Caco-2 (cell line): ENCODE results near the gene LYZL4. TPM values are rescaled to one million over a fixed set of nuclear protein-coding genes. Genes with fewer than 3 reads are reported as not detected.

Experiments used
- BruUV-seq: library from RNA; stranded (reverse); fragments of 400-500 nt; replicated peaks from 2 replicates; lab custom pipeline; 2021; lab: Mats Ljungman, UMichigan
- CTCF ChIA-PET: fragments of 300-600 bp; sonication (Branson Sonifier 250); formaldehyde crosslinking; loops from one replicate; lab custom pipeline; 2022; ENCODE audit warnings: antibody characterized with exemption; lab: Charles Lee
- POLR2A ChIA-PET: fragments of 300-600 bp; sonication (Branson Sonifier 250); formaldehyde crosslinking; loops from one replicate; lab custom pipeline; 2022; ENCODE audit warnings: antibody characterized with exemption; lab: Charles Lee
- DNase-seq, 2 experiments: peaks; one replicate each; pipeline versions ENCODE4 v3.0.0 to v3.0.0-alpha.2; 2020 to 2022
- H3K27me3 ChIP-seq: replicated peaks from 2 replicates; pipeline ENCODE4 v1.6.0; 2011; ENCODE audit warnings: low read length; ENCODE audit not compliant: control insufficient read depth, insufficient read depth
- H3K36me3 ChIP-seq: 2 replicates; pipeline ENCODE4 v1.5.1; 2011; ENCODE audit warnings: low read length; ENCODE audit not compliant: control insufficient read depth, insufficient read depth
- H3K4me1 ChIP-seq: fragments of 250-450 bp; sonication (Bioruptor Pico); 2 replicates; pipeline ENCODE4 v1.5.1; 2020; ENCODE audit warnings: mild to moderate bottlenecking
- H3K4me3 ChIP-seq: 2 replicates; pipeline ENCODE4 v1.5.1; 2011; ENCODE audit warnings: low read depth, mild to moderate bottlenecking, control low read depth, low read length
- H3K9me3 ChIP-seq: fragments of 250-450 bp; sonication (Bioruptor Pico); 2 replicates; pipeline ENCODE4 v1.5.1; 2020; ENCODE audit warnings: mild to moderate bottlenecking, moderate library complexity
- H3K27ac Mint-ChIP-seq: one replicate; pipeline ENCODE4 v1.8.0; 2022; ENCODE audit warnings: mixed read lengths; ENCODE audit not compliant: unreplicated experiment
- H3K27me3 Mint-ChIP-seq: one replicate; pipeline ENCODE4 v1.8.0; 2022; ENCODE audit warnings: mixed read lengths; ENCODE audit not compliant: insufficient read depth, unreplicated experiment
- H3K36me3 Mint-ChIP-seq: one replicate; pipeline ENCODE4 v1.8.0; 2022; ENCODE audit warnings: mild to moderate bottlenecking, mixed read lengths; ENCODE audit not compliant: insufficient read depth, unreplicated experiment
- H3K4me1 Mint-ChIP-seq: one replicate; pipeline ENCODE4 v1.8.0; 2022; ENCODE audit warnings: low read depth, mixed read lengths; ENCODE audit not compliant: unreplicated experiment
- H3K4me3 Mint-ChIP-seq: one replicate; pipeline ENCODE4 v1.8.0; 2022; ENCODE audit warnings: mild to moderate bottlenecking, moderate library complexity, mixed read lengths; ENCODE audit not compliant: unreplicated experiment
- H3K9me3 Mint-ChIP-seq: one replicate; pipeline ENCODE4 v1.8.0; 2022; ENCODE audit warnings: mixed read lengths; ENCODE audit not compliant: unreplicated experiment
- CTCF ChIP-seq, 2 experiments: fragments of 200-600 bp in 1 of 2; IDR thresholded peaks; 1 replicate in 1 of 2; 2 replicates in 1 of 2; pipeline versions ENCODE4 v1.5.1 to v1.8.0; 2011 to 2022; ENCODE audit warnings: antibody characterized with exemption in 1 of 2, control low read depth in 1 of 2, inconsistent platforms in 1 of 2, low read depth in 1 of 2, low read length in 1 of 2, mild to moderate bottlenecking in 1 of 2, moderate library complexity in 1 of 2; ENCODE audit not compliant: insufficient read depth in 1 of 2, severe bottlenecking in 1 of 2, unreplicated experiment in 1 of 2
- intact Hi-C: fragments of 100-400 bp; cut with micrococcal nuclease; formaldehyde crosslinking; loops from one replicate; pipeline ENCODE4 v1.10.0; 2022; ENCODE audit not compliant: unreplicated experiment
- total RNA-seq: library from RNA; stranded (reverse); gene quantifications from 2 replicates; pipeline ENCODE4 v1.2.3, GENCODE V29; 2022

LYZL4 gene
- total RNA-seq, 1 experiment from 2014 or later = not detected

GRCh38 chr3:42357335-42357734, 53.1 kb downstream of the LYZL4 start:
- H3K36me3 ChIP-seq = no peaks in the 10 kb centered on the region
- Mint-ChIP-seq H3K36me3 (no peaks in the 10 kb centered on the region), H3K4me1 (no peaks in the 10 kb centered on the region), H3K27ac (no peak overlapping the region), H3K9me3 (no peaks in the 10 kb centered on the region), H3K4me3 (no peak overlapping the region), H3K27me3 (peaks cover 7% of the 10 kb centered on the region)
- H3K27me3 ChIP-seq = no peaks in the 10 kb centered on the region; the same call in 1 of the 2 replicates
- H3K9me3 ChIP-seq = no peaks in the 10 kb centered on the region
- no peaks in the 10 kb centered on the region for H3K4me1 ChIP-seq
- no peak for DNase-seq
- CTCF ChIA-PET = no interaction called here
- BruUV-seq = no TSS peak
- intact Hi-C loops = no loop called here
- no peak overlapping the region for H3K4me3 ChIP-seq
- POLR2A ChIA-PET = no interaction called here
- TF ChIP-seq CTCF (IDR thresholded peaks at IDR 0.05; ENCODE audit: insufficient read depth in 1 of 2, low read depth in 1 of 2, low read length in 1 of 2, severe bottlenecking in 1 of 2, unreplicated experiment in 1 of 2) = no peak

GRCh38 chr3:42355612-42356011, 54.8 kb downstream of the LYZL4 start:
- Histone ChIP-seq H3K9me3 (no peaks in the 10 kb centered on the region), H3K27me3 (no peaks in the 10 kb centered on the region; the same call in 1 of the 2 replicates), H3K36me3 (no peaks in the 10 kb centered on the region), H3K4me1 (no peaks in the 10 kb centered on the region), H3K4me3 (no peak overlapping the region)
- no TSS peak for BruUV-seq
- TF ChIP-seq CTCF (IDR thresholded peaks at IDR 0.05; ENCODE audit: insufficient read depth in 1 of 2, low read depth in 1 of 2, low read length in 1 of 2, severe bottlenecking in 1 of 2, unreplicated experiment in 1 of 2) = no peak
- CTCF ChIA-PET = no interaction called here
- H3K4me1 Mint-ChIP-seq = no peaks in the 10 kb centered on the region
- POLR2A ChIA-PET = no interaction called here
- no peak overlapping the region for H3K4me3 Mint-ChIP-seq
- no peaks in the 10 kb centered on the region for H3K36me3 Mint-ChIP-seq
- no peak overlapping the region for H3K27ac Mint-ChIP-seq
- intact Hi-C loops = no loop called here
- peaks cover 3% of the 10 kb centered on the region for H3K27me3 Mint-ChIP-seq
- no peaks in the 10 kb centered on the region for H3K9me3 Mint-ChIP-seq
- DNase-seq = no peak

GRCh38 chr3:42353631-42354030, 56.8 kb downstream of the LYZL4 start:
- ChIA-PET POLR2A (no interaction called here), CTCF (no interaction called here)
- Histone ChIP-seq H3K4me1 (peaks cover 4% of the 10 kb centered on the region; the same call in 1 of the 2 replicates), H3K27me3 (no peaks in the 10 kb centered on the region; the same call in 1 of the 2 replicates), H3K36me3 (no peaks in the 10 kb centered on the region), H3K9me3 (no peaks in the 10 kb centered on the region), H3K4me3 (no peak overlapping the region)
- no peak for DNase-seq
- Mint-ChIP-seq H3K36me3 (no peaks in the 10 kb centered on the region), H3K27me3 (peaks cover 3% of the 10 kb centered on the region), H3K9me3 (no peaks in the 10 kb centered on the region), H3K4me3 (no peak overlapping the region), H3K4me1 (no peaks in the 10 kb centered on the region), H3K27ac (no peak overlapping the region)
- intact Hi-C loops = no loop called here
- no peak for TF ChIP-seq CTCF (IDR thresholded peaks at IDR 0.05; ENCODE audit: insufficient read depth in 1 of 2, low read depth in 1 of 2, low read length in 1 of 2, severe bottlenecking in 1 of 2, unreplicated experiment in 1 of 2)
- BruUV-seq = no TSS peak
